Omental fat pad (tissue), 4 donors: ENCODE data around the gene IL16. TPM values are rescaled to one million over a fixed set of nuclear protein-coding genes. Genes with fewer than 3 reads are reported as not detected.

Experiments used
- ATAC-seq: fragments of 150-250 bp; one replicate; pipeline ENCODE4 v1.9.1; 2016; ENCODE audit warnings: mild to moderate bottlenecking, moderate library complexity; ENCODE audit not compliant: low FRiP score
- DNase-seq: peaks from one replicate; pipeline ENCODE4 v3.0.0-alpha.2; 2019; ENCODE audit warnings: low spot score
- total RNA-seq, 4 donors: library from RNA; depleted of rRNA; stranded (reverse); fragments of >200 nt; gene quantifications; one replicate each; pipeline ENCODE4 v1.1.0, GENCODE V29; 2016
- TF ChIP-seq, protein P1 (sequence below), 3 donors: fragments of 450-650 bp; IDR thresholded peaks; one replicate each; pipeline ENCODE4 v1.5.1; 2016 to 2017; ENCODE audit warnings: antibody characterized with exemption in 3 of 3, mild to moderate bottlenecking in 3 of 3, moderate library complexity in 2 of 3

Gene IL16
- total RNA-seq, 4 donors from 2014 or later = 22.7 to 45.8 (median 34.4) TPM

DNA sequence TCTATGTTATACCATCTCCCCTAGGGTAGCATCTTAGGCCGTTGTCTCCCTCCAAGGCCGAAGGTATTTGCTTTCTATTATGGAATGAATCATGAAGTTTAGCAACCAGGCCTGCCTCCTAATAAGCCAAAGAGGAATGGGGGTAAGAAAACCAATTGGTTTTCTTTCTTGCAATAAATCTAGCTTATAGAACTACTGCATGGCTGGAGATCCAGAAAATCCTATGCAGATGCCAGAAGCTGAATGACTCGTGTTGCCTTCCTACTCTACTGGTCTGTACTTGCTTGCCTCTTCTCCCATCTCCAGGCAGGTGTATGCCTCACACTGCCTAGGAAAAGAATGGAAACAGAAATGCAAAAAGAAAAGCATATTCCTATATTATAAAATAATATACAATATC lies 31.1 kb upstream of the IL16 start:
- TF ChIP-seq, protein P1, sequence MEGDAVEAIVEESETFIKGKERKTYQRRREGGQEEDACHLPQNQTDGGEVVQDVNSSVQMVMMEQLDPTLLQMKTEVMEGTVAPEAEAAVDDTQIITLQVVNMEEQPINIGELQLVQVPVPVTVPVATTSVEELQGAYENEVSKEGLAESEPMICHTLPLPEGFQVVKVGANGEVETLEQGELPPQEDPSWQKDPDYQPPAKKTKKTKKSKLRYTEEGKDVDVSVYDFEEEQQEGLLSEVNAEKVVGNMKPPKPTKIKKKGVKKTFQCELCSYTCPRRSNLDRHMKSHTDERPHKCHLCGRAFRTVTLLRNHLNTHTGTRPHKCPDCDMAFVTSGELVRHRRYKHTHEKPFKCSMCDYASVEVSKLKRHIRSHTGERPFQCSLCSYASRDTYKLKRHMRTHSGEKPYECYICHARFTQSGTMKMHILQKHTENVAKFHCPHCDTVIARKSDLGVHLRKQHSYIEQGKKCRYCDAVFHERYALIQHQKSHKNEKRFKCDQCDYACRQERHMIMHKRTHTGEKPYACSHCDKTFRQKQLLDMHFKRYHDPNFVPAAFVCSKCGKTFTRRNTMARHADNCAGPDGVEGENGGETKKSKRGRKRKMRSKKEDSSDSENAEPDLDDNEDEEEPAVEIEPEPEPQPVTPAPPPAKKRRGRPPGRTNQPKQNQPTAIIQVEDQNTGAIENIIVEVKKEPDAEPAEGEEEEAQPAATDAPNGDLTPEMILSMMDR (IDR thresholded peaks at IDR 0.05) = no peak
- no peak for ATAC-seq
- DNase-seq = no peak

DNA sequence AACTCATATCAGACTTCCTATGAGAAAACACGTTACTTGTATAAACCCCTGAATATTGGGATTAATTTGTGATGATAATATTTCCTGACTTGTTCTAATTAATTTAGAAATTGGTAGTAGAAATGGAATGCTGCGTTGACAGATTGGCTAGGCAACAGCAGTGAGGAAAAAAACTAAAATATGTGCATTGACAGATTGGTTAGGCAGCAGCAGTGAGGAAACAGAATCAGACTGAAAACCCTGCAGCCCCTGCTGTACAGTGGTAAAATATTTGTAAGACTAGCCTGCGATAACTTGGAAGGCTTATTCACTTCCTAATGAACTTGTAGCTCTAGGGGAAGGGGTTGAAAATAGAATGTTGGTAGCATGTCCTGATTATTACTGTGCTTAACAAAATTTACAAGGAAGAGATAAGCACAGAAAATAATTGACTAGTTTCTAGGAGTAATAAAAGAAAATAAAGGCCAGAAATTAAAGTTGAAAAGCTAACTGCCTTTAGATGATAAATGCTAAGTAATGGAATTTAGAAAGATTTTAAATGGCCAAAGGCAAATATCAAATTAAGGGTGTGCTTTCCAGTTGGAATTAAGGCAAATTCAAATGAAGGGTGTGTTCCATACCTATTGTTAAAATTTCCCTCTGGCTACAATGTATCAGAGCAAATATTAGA lies 29.9 kb upstream of the IL16 start:
- ATAC-seq (no peak), DNase-seq (no peak)
- TF ChIP-seq, protein P1 (IDR thresholded peaks at IDR 0.05) = no peak

DNA sequence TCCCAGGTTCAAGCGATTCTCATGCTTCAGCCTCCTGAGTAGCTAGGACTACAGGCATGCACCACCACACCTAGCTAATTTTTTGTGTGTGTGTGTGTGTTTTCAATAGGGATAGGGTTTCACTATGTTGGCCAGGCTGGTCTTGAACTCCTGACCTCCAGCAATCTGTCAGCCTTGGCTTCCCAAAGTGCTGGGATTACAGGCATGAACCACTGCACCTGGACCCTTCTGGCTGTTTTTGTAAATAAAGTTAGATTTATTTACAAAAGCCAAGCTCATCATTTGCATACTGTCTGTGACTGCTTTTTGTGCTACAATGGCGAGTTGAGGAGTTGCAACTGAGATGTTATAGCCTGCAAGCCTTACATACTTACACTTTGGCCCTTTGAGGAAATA lies 28.6 kb upstream of the IL16 start:
- no peak for ATAC-seq
- TF ChIP-seq, protein P1 (IDR thresholded peaks at IDR 0.05) = no peak
- no peak for DNase-seq

DNA sequence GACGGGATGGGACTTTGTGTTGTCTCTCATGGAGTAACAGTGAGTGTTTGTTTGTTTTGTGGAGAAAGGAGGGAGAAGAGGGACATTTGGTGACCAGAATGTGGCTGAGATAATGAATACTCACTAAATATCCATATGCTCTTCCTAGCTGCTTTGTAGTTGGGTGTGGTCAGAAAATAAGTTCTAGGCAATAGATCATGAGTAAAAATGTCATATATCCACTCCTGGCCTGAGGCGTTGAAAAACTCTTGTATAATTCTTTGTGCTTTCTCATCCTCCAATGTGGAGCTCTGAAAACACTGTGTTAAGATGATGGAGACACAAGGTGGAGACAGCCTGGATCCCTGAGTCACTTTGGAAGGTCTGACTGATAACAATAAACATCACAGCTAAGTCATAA lies 28.0 kb upstream of the IL16 start:
- TF ChIP-seq, protein P1 (IDR thresholded peaks at IDR 0.05) = no peak
- no peak for DNase-seq
- ATAC-seq = no peak

DNA sequence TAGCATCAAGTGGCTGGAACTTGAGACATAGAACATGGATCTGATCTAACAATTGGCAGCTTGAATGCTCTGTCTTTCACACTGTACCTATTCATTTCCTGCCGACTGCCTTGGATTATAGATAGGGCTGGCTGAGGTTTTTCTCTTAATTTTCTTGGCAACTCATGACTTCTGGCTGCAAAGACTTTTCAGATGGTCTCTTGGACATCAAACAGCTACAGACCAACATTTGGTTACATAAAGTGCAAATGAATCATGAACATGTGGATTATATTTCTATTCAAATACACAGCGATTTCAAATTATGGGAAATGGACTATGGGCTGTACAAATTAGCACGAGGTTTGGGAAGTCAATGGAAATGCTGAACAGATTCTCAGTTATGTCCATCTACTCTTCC lies 26.2 kb upstream of the IL16 start:
- TF ChIP-seq, protein P1 (IDR thresholded peaks at IDR 0.05) = no peak
- DNase-seq (no peak), ATAC-seq (no peak)

DNA sequence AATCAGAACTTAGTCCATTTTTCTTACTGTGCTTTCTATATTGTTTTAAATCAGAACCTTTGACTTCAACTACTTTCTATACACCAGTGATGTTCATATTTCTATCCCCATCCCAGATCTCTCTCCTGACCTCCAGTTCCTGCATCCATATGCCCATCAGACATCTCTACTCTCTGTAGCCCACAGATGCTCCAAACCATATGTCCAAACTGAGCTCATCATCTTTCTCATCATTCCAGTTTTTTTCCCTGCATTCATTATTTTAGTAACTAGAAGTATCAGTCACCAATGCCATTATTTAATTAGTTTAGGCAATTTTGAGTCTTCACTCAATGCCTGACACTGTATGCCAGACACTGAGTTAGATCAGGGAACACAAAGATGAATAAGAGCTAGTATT lies 25.4 kb upstream of the IL16 start:
- ATAC-seq = no peak
- no peak for DNase-seq
- TF ChIP-seq, protein P1 (IDR thresholded peaks at IDR 0.05) = no peak

DNA sequence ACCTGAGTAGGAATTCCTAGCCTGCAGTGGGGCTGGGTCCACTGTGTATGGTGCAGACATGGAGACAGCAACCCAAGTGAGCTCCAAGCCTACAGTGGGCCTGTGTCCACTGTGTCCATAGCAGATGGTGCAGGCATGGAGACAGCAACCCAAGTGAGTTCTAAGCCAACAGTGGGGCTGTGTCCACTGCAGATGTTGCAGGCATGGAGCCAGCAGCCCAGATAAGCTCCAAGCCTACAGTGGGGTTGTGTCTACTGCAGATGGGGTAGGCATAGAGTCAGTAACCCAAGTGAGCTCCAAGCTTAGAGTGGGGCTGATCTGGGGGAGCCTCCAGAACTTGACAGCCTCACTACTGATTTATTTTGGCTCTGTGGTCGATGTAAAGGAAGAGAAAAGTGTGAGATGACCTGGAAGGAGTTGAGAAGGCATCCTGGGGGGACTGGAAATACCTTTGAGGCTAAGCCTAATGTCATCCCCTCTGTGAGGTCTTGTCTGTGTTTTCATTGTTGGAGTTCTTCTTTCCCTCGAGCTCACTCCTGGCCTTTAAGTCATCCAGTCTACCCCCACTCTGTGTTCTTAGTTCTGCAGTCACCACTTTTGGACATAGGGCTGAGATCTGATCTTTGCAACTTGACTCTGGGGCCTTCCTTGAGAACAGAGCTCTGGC lies 22.4 kb upstream of the IL16 start:
- ATAC-seq (no peak), DNase-seq (no peak)
- TF ChIP-seq, protein P1 (IDR thresholded peaks at IDR 0.05) = no peak
